Esophagus squamous epithelium (tissue), 4 donors: ENCODE results near the gene HLA-DPA1. TPM values are rescaled to one million over a fixed set of nuclear protein-coding genes. Genes with fewer than 3 reads are reported as not detected.

Source experiments
- total RNA-seq, 4 donors: library from RNA; depleted of rRNA; stranded (reverse); fragments of >200 nt; gene quantifications; one replicate each; pipeline ENCODE4 v1.1.0, GENCODE V29; 2016

Gene HLA-DPA1
- total RNA-seq, 4 donors from 2014 or later = 6.2 to 114 (median 48.2) TPM

Other genes with a start within 250 kb of the HLA-DPA1 start
- 10 to 100 TPM; 25.4 to 28.3 (median 26.7) TPM for gene TAP2, start 234.9 kb downstream of the HLA-DPA1 start, total RNA-seq
- 100 to 1,000 TPM in 1 of 4 donors, 10 to 100 TPM in 3; 21.6 to 135 (median 42.2) TPM for gene PSMB8, start 229.6 kb downstream of the HLA-DPA1 start, total RNA-seq
- 10 to 100 TPM; 31.7 to 95.5 (median 40.3) TPM for gene TAP1, start 219.9 kb downstream of the HLA-DPA1 start, total RNA-seq
- gene PSMB9, start 219.5 kb downstream of the HLA-DPA1 start, total RNA-seq = 10 to 100 TPM in 2 of 4 donors, 1 to 10 TPM in 2; 5.2 to 93.7 (median 12.0) TPM
- gene HLA-DMB, start 132.6 kb downstream of the HLA-DPA1 start, total RNA-seq = 10 to 100 TPM in 2 of 4 donors, 1 to 10 TPM in 2; 3.4 to 24.8 (median 9.2) TPM
- 10 to 100 TPM in 2 of 4 donors, 1 to 10 TPM in 2; 4.7 to 36.4 (median 12.6) TPM for gene HLA-DMA, start 120.6 kb downstream of the HLA-DPA1 start, total RNA-seq
- gene BRD2, start 105.1 kb downstream of the HLA-DPA1 start, total RNA-seq = 100 to 1,000 TPM; 110 to 152 (median 132) TPM
- gene HLA-DOA, start 64.1 kb downstream of the HLA-DPA1 start, total RNA-seq = 1 to 10 TPM in 2 of 4 donors, under 1 TPM in 2; 0.61 to 9.7 (median 1.6) TPM
- gene HLA-DPB1, start 2.3 kb upstream of the HLA-DPA1 start, total RNA-seq = 10 to 100 TPM in 2 of 4 donors, 1 to 10 TPM in 2; 3.2 to 96.9 (median 45.3) TPM
- under 1 TPM; 0.23 to 0.61 (median 0.41) TPM for gene COL11A2, start 118.8 kb upstream of the HLA-DPA1 start, total RNA-seq
- gene RXRB, start 127.0 kb upstream of the HLA-DPA1 start, total RNA-seq = 10 to 100 TPM; 13.9 to 26.7 (median 16.7) TPM
- 10 to 100 TPM; 43.1 to 72.4 (median 62.4) TPM for gene SLC39A7, start 127.2 kb upstream of the HLA-DPA1 start, total RNA-seq
- 10 to 100 TPM; 15.1 to 42.5 (median 26.3) TPM for gene HSD17B8, start 131.0 kb upstream of the HLA-DPA1 start, total RNA-seq
- gene RING1, start 134.9 kb upstream of the HLA-DPA1 start, total RNA-seq = 10 to 100 TPM; 10.9 to 20.6 (median 13.9) TPM
- gene VPS52, start 198.2 kb upstream of the HLA-DPA1 start, total RNA-seq = 10 to 100 TPM; 34.1 to 45.5 (median 39.8) TPM
- gene RPS18, start 198.4 kb upstream of the HLA-DPA1 start, total RNA-seq = 1,000 to 10,000 TPM; 1,955 to 5,522 (median 4,042) TPM
- 10 to 100 TPM in 3 of 4 donors, 1 to 10 TPM in 1; 9.4 to 31.1 (median 15.0) TPM for gene B3GALT4, start 203.5 kb upstream of the HLA-DPA1 start, total RNA-seq
- 10 to 100 TPM; 30.0 to 62.3 (median 55.6) TPM for gene WDR46, start 215.6 kb upstream of the HLA-DPA1 start, total RNA-seq
- gene PFDN6, start 216.0 kb upstream of the HLA-DPA1 start, total RNA-seq = 10 to 100 TPM; 28.6 to 71.0 (median 43.5) TPM
- gene RGL2, start 225.3 kb upstream of the HLA-DPA1 start, total RNA-seq = 10 to 100 TPM; 54.9 to 78.7 (median 63.2) TPM
- 100 to 1,000 TPM in 1 of 4 donors, 10 to 100 TPM in 3; 68.1 to 101 (median 77.0) TPM for gene TAPBP, start 240.4 kb upstream of the HLA-DPA1 start, total RNA-seq
- gene ZBTB22, start 244.1 kb upstream of the HLA-DPA1 start, total RNA-seq = 10 to 100 TPM in 3 of 4 donors, 1 to 10 TPM in 1; 8.5 to 17.5 (median 14.8) TPM
- 10 to 100 TPM; 25.1 to 41.6 (median 36.3) TPM for gene DAXX, start 249.3 kb upstream of the HLA-DPA1 start, total RNA-seq